Transverse colon (tissue), 4 donors: ENCODE data around the gene MSI2. TPM values are rescaled to one million over a fixed set of nuclear protein-coding genes. Genes with fewer than 3 reads are reported as not detected.

ENCODE experiments used
- DNase-seq: peaks from one replicate; pipeline ENCODE4 v3.0.0-alpha.2; 2019
- H3K27ac ChIP-seq, 4 donors: fragments of 200-600 bp; sonication (generic); 2 replicates each; pipeline ENCODE4 v1.5.1; 2016 to 2018; ENCODE audit warnings: inconsistent platforms in 4 of 4
- H3K27me3 ChIP-seq: fragments of 200-600 bp; sonication (generic); 2 replicates; pipeline ENCODE4 v1.5.1; 2017; ENCODE audit warnings: inconsistent platforms
- H3K36me3 ChIP-seq, 4 donors: fragments of 200-600 bp; sonication (generic); 2 replicates each; pipeline ENCODE4 v1.5.1; 2017 to 2019; ENCODE audit warnings: inconsistent platforms in 4 of 4
- H3K4me1 ChIP-seq, 4 donors: fragments of 200-600 bp; sonication (generic); 2 replicates each; pipeline ENCODE4 v1.5.1; 2017 to 2020; ENCODE audit warnings: inconsistent platforms in 4 of 4
- H3K4me3 ChIP-seq, 4 donors: fragments of 200-600 bp; sonication (generic); 1 replicate in 1 of 4; 2 replicates in 3 of 4; pipeline versions ENCODE4 v1.5.1 to v1.6.1; 2017 to 2019; ENCODE audit warnings: inconsistent platforms in 4 of 4
- H3K9me3 ChIP-seq, 2 donors: fragments of 200-600 bp; sonication (generic); 2 replicates each; pipeline ENCODE4 v1.5.1; 2017 to 2019; ENCODE audit warnings: inconsistent platforms in 2 of 2
- EP300 ChIP-seq: sonication (generic); formaldehyde crosslinking; IDR thresholded peaks from one replicate; pipeline ENCODE4 v1.6.1; 2017; ENCODE audit warnings: antibody characterized with exemption, low read depth
- POLR2A ChIP-seq: fragments of 450-650 bp; IDR thresholded peaks from one replicate; pipeline ENCODE4 v1.6.1; 2016; ENCODE audit warnings: antibody characterized with exemption, mild to moderate bottlenecking, moderate library complexity
- POLR2AphosphoS5 ChIP-seq, 3 donors: sonication (generic); formaldehyde crosslinking; IDR thresholded peaks; one replicate each; pipeline ENCODE4 v1.6.1; 2016; ENCODE audit warnings: antibody characterized with exemption in 3 of 3
- WGBS, 2 donors: methylation state at CpG; one replicate each; pipeline ENCODE4 v1.1.5; 2018; ENCODE audit warnings: low coverage in 1 of 2; 5-methylcytosine and 5-hydroxymethylcytosine counted together
- in situ Hi-C, 4 donors: fragments of 200-750 bp; cut with MboI; loops; one replicate each; pipeline versions ENCODE4 v1.15.0 to v1.15.1; 2017; ENCODE audit warnings: low sequenced_read_pairs in 3 of 4, low pct_ligation_motif_present in 1 of 4, low pct_unique_long_range_greater_than_20kb in 1 of 4
- intact Hi-C: fragments of 100-400 bp; cut with DNase I; formaldehyde crosslinking; loops from one replicate; pipeline ENCODE4 v1.15.1; 2023; ENCODE audit warnings: low total_unique reads
- total RNA-seq, 4 donors: library from RNA; depleted of rRNA; stranded (reverse); fragments of >200 nt; gene quantifications; one replicate each; pipeline ENCODE4 v1.1.0, GENCODE V29; 2016
- TF ChIP-seq, protein P1 (sequence below), 5 experiments: fragments of 200-600 bp in 3 of 5; fragments of 450-650 bp in 2 of 5; sonication (generic) in 3 of 5; IDR thresholded peaks; 1 replicate in 2 of 5; 2 replicates in 3 of 5; pipeline ENCODE4 v1.5.1; 2016 to 2017; ENCODE audit warnings: antibody characterized with exemption in 5 of 5, inconsistent platforms in 3 of 5, mild to moderate bottlenecking in 2 of 5, moderate library complexity in 1 of 5

The MSI2 gene
- total RNA-seq, 4 donors from 2014 or later: 20.6 to 36.0 (median 29.3) TPM

DNA sequence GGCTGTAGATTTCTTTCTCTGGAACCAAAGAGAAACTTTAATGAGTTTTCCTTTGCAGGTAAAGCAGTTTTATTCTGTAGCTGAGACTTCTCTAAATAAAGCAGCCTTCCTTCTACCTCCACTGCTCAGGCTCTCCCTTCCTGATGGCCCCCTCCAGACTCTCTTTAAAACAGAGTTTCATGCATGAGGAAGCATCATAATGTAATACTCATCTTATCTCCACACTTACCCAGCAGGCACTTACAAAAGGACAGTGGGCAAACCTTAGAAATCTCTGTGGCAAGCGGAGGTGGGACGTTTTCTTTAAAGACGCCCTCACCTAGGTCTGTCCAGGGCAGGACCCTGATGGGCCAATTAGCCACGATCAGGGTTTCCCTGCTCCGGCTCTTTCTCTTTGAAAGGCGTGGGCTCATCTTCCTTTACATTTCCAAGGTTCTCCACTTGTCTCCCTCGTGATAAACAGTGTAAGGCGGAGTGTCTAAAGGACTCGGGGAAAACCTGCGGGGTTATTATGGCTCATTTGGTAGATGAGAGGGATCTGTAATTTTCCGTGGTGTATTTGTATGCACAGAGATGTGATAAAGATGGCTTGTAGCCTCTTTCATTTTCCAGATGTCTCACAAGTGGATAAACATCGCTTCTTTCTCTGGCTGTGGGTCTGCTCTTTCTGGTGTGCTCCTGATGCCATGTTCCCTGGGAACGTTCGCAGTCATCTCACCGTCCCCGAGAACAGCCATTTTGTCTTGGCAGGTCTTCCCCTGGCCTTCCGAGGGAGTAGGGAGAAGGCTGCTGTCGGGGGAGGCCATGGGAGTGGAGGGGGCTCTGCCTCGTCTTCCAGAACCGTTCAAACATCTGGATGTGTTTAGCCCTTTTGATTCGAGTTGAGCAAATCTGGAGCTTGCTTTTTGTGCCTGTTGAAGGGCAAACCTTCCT, 249.8 kb downstream of the MSI2 start:
- Histone ChIP-seq H3K36me3 (no peaks in the 10 kb centered on the region), H3K9me3 (no peaks in the 10 kb centered on the region), H3K27me3 (no peaks in the 10 kb centered on the region), H3K4me1 (peaks cover 0 to 3% (median 0%) of the 10 kb centered on the region in 4 donors), H3K4me3 (no peak overlapping the region), H3K27ac (no peak overlapping the region)
- DNase-seq: no peak
- TF ChIP-seq, protein P1, sequence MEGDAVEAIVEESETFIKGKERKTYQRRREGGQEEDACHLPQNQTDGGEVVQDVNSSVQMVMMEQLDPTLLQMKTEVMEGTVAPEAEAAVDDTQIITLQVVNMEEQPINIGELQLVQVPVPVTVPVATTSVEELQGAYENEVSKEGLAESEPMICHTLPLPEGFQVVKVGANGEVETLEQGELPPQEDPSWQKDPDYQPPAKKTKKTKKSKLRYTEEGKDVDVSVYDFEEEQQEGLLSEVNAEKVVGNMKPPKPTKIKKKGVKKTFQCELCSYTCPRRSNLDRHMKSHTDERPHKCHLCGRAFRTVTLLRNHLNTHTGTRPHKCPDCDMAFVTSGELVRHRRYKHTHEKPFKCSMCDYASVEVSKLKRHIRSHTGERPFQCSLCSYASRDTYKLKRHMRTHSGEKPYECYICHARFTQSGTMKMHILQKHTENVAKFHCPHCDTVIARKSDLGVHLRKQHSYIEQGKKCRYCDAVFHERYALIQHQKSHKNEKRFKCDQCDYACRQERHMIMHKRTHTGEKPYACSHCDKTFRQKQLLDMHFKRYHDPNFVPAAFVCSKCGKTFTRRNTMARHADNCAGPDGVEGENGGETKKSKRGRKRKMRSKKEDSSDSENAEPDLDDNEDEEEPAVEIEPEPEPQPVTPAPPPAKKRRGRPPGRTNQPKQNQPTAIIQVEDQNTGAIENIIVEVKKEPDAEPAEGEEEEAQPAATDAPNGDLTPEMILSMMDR (IDR thresholded peaks at IDR 0.05): no peak
- TF ChIP-seq POLR2A (no peak), POLR2AphosphoS5 (IDR thresholded peaks at IDR 0.05) (no peak), EP300 (no peak)
- WGBS, 2 donors: 87% methylated on average over 11 to 21 of the region's 21 CpGs
- intact Hi-C loops: no loop called here
- in situ Hi-C loops: no loop called here

DNA sequence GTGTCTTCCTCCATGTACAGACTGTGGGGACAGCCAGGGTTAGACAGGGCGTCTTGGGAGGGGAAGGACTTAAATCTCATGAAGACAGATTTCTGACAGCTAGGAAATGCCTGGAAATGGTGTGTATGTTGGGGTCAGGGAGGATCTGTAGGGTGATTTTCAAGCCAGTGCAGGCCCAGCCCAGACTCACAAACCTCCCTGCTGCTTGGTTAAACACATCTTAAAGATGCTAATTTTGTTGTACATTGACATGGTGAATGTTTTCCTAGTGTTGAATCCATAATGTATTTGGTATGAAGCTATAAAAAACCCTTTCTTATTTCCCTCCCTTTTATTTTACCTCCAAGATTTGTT, 250.4 kb downstream of the MSI2 start:
- H3K27me3 ChIP-seq: no peaks in the 10 kb centered on the region
- no peak for DNase-seq
- intact Hi-C loops (no loop called here), in situ Hi-C loops (no loop called here)
- peaks cover 0 to 3% (median 0%) of the 10 kb centered on the region in 4 donors for H3K4me1 ChIP-seq
- H3K9me3 ChIP-seq: no peaks in the 10 kb centered on the region
- WGBS, 2 donors: 77% methylated on average over 1 of the region's 1 CpG; no CpG with 5 or more reads in 1 of the 2 donors
- no peak for TF ChIP-seq POLR2AphosphoS5 (IDR thresholded peaks at IDR 0.05)
- TF ChIP-seq EP300: no peak
- TF ChIP-seq, protein P1 (IDR thresholded peaks at IDR 0.05): no peak
- TF ChIP-seq POLR2A: no peak
- no peak overlapping the region for H3K4me3 ChIP-seq
- H3K27ac ChIP-seq: no peak overlapping the region
- H3K36me3 ChIP-seq: no peaks in the 10 kb centered on the region

DNA sequence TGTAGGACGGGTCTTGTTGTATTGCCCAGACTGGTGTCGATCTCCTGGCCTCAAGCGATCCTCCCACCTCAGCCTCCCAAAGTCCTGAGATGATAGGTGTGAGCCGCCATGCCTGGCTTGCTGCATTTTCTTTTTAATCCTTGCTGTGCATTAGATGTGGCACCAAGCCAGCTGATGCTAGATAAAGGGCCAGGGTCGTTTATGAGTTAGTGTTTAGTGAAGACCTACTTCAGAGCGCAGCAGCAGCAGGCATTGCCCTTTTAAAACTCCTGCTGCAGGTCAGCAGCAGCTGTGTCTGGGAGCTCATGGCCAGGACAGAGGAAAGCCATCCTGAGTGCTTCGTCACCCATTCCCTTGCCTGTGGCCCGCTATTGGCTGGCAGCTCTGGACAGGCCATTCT, 251.5 kb downstream of the MSI2 start:
- no peak overlapping the region for H3K4me3 ChIP-seq
- 84% methylated on average over 8 of the region's 8 CpGs; no CpG with 5 or more reads in 1 of the 2 donors for WGBS, 2 donors
- no peak overlapping the region for H3K27ac ChIP-seq
- in situ Hi-C loops: no loop called here
- TF ChIP-seq POLR2AphosphoS5 (IDR thresholded peaks at IDR 0.05) (no peak), EP300 (no peak), POLR2A (no peak)
- TF ChIP-seq, protein P1 (IDR thresholded peaks at IDR 0.05): no peak
- no peaks in the 10 kb centered on the region for H3K36me3 ChIP-seq
- DNase-seq: no peak
- peaks cover 0 to 3% (median 0%) of the 10 kb centered on the region in 4 donors for H3K4me1 ChIP-seq
- intact Hi-C loops: no loop called here
- no peaks in the 10 kb centered on the region for H3K9me3 ChIP-seq
- H3K27me3 ChIP-seq: no peaks in the 10 kb centered on the region

DNA sequence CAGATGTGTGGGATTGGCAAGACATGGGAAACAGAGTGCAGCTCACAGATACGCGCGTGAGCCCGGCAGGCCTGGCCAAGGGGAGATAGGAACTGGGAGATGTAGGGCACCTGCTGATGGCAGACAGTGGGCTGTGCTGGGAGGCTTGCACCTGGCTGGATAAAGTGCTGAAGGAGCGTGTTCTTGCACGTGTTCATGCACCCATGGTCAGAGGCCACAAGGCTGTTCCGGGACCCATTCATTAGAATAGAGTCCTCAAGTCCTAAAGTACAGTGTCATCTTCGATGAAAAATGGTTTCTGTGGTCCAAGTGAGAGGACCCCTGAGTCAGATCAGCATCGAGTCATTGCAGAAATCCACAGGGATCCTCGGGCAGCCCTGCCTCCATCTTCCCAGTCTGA, 252.3 kb downstream of the MSI2 start:
- H3K27ac ChIP-seq: no peak overlapping the region
- 86% methylated on average over 10 of the region's 10 CpGs; no CpG with 5 or more reads in 1 of the 2 donors for WGBS, 2 donors
- in situ Hi-C loops: no loop called here
- H3K4me3 ChIP-seq: no peak overlapping the region
- intact Hi-C loops: no loop called here
- no peaks in the 10 kb centered on the region for H3K27me3 ChIP-seq
- TF ChIP-seq POLR2AphosphoS5 (IDR thresholded peaks at IDR 0.05): no peak
- TF ChIP-seq EP300: no peak
- TF ChIP-seq, protein P1 (IDR thresholded peaks at IDR 0.05): no peak
- no peak for TF ChIP-seq POLR2A
- peaks cover 0 to 3% (median 0%) of the 10 kb centered on the region in 4 donors for H3K4me1 ChIP-seq
- H3K9me3 ChIP-seq: no peaks in the 10 kb centered on the region
- H3K36me3 ChIP-seq: no peaks in the 10 kb centered on the region
- DNase-seq: no peak
